Stimulated activated CD4-positive, alpha-beta T cell treated with anti-CD3 and anti-CD28 coated beads, Interleukin-15, amount 100 ng/mL, for 24 hours (primary cell): ENCODE data around the gene AHNAK2.

Experiments
- DNase-seq: peaks from one replicate; pipeline ENCODE4 v3.0.0-alpha.2; 2020

Gene AHNAK2

DNA sequence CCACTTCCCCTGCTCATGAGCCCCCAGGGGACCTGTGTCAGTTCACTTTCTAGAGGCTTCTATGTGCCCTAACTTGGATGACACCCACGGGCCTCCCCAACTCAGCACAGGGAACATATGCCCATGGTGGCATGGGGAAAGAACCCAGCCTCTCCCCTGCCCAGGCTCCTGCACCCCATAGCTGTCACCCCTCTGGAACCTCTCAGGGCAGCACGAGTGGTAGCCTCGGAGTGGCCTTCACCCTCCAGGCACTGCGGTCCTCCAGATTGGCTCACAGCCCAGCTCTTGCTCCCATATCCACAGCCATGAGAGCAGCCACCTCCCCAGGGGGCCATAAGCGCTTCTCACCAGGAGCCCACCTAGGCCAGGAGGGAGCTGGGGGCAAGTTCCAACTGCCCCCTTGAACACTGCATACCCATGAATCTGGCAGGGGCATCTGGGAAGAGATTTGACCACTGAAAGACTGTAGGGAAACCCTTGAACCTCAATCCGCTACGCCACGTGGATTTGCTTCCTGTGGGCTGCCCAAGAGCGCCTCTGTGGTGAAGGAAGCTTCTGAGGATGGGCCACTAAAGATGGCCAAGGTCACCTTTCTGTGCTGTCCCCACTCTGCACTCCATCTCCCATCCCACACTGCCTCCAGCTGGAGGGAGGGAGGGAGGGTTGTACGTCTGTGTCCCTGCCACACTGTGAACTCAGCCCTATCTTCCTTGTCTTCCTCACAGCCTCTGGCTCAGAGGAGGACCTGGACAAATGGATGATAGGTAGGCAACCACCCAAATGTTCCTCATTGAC, 41.6 kb downstream of the AHNAK2 start:
- no peak for DNase-seq

DNA sequence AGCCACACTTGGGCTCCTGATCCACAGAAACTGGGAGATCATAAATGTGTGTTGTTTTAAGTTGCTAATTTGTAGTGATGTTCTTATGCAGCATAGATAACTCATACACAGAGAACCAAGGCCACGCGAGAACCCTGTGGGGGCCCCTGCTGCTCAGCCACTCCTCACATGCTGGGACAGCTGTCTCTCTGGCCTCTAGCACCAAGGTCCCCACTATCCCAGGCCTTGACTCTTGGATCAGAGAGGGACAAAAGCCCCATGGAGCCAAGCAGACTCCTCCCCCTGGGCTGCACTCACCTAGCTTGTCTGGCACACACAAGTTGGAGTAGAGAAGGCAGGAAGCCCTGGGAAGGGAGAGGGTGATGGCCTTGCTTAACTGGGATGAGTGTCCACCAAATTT, 42.2 kb downstream of the AHNAK2 start:
- no peak for DNase-seq

DNA sequence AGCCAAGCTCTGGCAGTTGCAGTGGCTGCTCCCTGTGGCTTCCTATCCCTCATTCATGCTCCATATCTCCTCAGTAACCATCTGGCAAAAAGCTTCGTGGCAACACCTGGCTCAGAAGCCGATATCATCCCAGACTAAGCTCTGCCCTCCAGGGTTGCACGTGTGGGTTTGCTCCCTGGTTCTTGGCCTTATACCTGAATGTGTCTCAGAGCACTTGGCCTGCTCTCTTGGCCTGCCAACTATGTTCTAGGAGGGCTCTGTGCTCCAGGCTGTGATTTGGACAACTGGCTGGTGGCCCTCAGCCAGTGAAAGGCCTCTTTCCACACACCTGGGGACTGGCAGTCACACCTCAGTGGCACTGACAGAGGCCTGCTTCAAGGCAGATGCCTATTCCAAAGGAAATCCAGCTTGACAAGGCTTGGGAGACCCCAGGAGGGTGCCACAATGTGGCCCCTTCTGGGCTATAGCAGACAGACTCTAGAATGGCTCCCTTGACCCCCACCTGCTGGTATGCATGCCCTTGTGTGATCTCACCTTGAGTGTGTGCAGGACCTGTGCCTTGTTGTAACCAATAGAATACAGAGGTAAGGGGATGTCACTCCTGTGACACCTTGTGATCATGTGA, 43.0 kb downstream of the AHNAK2 start:
- no peak for DNase-seq

DNA sequence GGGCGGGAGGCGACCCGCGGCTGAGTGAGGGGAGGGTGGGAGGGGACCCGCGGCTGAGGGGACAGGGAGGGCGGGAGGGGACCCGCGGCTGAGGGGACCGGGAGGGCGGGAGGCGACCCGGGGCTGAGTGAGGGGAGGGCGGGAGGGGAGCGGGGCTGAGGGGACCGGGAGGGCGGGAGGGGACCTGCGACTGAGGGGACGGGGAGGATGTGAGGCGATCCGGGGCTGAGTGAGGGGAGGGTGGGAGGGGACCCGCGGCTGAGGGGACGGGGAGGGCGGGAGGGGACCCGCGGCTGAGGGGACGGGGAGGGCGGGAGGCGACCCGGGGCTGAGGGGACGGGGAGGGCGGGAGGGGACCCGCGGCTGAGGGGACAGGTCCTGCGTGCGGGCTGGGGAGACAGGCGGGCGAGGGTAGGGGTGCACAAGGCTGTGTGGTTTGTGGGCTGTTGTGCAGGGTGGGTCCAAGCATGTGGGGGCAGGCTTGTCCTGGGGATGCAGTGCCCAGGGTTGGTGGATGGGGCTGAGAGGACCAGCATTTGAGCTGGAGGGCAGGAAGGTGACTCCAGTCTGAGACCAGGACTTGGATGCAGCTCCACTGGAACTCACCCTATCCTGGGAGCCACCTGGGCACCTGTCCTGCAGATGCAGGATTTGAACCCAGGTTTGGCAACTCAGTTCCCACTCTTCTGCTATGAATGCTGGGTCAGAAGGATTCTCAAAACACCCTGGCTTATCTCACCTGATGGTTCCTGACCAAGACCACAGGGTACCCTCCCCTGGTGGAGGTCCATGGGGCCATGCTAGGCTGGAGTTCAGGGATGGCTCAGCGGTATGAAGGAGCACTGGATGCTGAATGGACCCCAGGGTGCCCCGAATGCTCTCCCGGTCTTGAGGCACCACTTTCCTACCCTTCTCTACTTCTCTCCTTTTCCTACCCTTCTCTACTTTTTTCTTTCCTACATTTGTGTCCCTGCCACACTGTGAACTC, 44.1 kb downstream of the AHNAK2 start:
- DNase-seq = no peak

GRCh38 chr14:104932676-104933631, 45.2 kb downstream of the AHNAK2 start:
- DNase-seq = peak; percentile 93

DNA sequence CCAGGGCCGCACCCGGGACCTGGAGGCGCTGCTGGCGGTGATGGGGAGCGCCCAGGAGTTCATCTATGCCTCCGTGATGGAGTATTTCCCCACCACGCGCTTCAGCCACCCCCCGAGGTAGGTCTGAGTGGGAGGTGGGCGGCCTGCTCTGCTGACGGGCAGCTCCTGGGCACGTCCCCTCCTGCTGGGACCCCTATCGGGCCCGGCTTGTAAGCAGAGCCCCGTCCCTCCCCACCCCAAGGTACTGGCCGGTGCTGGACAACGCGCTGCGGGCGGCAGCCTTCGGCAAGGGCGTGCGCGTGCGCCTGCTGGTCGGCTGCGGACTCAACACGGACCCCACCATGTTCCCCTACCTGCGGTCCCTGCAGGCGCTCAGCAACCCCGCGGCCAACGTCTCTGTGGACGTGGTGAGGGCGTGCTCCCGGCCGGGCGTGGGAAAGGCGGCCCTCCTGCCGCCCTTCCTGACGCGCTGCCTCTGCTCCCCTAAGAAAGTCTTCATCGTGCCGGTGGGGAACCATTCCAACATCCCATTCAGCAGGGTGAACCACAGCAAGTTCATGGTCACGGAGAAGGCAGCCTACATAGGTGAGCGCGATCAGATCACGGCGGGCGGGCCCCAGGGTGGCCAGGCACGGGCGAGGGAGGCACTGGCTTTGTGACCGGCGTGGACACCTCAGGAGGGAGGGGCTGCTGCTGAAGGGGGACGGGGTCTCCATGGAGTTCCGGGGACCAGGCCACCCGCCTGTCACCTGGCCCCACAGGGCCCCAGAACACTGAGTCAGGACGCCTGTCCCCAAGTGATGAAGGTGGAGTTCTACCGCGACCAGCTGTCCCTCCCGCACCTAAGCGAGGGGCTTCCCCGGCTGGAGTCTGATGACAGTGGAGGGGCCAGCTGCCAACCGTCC, 46.2 kb downstream of the AHNAK2 start:
- DNase-seq = no peak

DNA sequence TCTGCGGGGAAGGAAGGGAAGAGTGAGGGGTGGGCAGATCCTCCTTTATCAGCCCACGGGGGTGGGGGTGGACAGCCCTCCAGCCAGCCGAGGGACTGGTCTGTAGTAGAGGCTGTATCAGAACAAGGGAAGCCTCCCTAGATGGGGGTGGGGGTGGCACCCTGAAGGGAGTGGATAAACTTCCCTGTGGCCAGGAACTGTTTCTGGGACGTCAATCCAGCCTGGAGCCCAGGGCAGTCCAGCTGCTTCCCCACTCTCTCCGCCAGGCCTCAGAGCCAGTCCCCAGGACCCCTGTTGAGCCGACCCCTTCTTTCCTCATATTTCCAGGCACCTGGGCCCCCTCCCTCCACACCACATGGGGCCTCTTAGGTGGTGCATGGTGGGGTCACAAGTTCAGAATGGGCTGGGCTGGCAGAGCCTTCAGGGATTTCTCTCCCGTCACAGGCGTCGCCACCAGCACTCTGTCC, 46.8 kb downstream of the AHNAK2 start:
- no peak for DNase-seq

DNA sequence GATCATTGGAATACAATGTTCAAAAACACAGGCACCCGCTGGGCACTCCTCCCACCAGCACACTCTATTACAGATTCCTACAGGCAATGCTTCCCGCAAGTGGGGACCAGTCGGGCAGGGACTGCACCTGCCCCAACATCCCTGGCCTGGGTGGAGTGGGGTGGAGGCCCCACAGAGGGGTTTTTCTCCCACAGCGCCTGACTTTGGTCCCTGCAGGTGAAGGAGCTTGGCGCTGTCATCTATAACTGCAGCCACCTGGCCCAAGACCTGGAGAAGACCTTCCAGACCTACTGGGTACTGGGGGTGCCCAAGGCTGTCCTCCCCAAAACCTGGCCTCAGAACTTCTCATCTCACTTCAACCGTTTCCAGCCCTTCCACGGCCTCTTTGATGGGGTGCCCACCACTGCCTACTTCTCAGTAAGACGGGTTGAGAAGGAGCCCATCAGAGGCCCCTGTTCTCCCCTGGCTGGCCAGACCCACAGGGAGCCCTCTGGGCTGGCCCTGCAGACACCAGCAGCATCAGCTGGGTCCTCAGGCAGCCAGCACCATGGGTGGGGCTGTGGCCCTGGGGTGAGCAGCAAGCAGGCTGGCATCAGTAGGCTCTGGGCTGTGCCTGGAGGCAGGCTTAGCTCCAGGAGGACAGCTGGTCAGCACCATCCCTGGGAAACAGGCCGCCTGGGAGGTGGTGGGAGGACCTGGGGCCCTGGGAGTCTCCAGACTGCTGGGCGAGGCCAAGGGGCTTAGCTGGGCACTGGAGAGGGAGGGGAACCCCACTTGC, 47.5 kb downstream of the AHNAK2 start:
- no peak for DNase-seq

DNA sequence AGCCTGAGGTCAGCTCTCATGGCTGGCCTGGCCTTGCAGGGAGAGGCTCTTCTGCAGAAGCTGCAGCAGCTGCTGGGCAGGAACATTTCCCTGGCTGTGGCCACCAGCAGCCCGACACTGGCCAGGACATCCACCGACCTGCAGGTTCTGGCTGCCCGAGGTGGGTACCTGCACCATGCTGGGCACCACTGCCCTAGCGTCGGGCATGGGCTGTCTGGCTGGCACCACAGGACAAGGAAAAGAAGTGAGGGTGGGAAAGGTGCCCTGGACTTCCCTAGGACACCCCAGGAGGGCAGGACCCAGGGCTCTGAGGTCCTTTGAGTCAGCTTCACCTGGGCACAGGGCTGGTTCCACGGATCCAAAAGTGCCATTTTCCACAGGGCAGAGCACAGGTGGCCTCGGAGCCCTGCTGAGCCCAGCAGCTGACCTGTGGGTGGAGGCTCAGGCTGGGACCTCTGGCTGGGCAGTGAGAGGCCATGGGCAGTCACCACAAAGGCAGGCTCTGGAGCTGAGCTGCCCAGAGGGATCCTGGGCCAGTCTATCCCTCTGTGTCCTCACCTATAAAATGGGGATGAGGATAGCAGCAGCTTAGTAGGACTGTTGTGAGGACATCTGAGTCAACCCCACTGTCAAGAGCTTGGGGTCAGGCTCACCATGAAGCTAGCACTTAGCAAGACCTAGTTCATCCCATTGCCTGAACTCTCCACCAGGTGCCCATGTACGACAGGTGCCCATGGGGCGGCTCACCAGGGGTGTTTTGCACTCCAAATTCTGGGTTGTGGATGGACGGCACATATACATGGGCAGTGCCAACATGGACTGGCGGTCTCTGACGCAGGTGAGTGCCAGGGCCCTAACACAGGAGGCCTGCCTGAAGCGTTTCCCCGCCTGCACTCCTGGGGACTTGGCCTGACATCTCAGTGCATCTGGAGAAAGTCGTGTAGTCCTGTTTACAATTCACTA, 48.6 kb downstream of the AHNAK2 start:
- no peak for DNase-seq

DNA sequence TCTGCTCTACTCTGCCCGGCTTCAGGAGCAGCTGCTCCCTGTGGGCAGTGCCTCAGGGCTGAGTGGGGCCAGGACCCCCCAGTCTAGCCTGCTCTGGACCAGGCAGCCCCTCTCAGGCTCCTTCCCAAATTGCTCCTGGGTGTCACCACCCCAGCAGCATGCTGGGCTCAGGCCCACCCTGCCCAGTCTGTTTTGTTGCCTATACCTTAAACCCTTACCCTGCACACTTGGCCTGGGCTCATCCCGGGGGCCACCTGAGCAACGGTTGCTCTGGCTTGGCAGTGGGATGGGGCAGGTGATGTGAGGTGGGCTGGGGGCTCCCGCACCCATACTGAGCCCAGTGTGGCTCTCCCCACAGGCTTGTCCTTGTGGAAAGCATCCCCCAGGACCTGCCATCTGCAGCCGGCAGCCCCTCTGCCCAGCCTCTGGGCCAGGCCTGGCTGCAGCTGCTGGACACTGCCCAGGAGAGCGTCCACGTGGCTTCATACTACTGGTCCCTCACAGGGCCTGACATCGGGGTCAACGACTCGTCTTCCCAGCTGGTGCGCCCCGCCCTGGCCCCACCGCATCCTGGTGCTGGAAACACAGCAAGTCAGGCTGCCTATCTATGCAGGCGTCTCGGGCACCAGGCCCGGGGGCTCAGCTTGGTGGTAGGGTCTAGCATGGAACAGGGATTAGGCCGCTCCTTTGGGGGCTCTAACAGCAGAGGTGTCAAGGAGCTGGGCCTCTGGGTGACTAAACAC, 49.6 kb downstream of the AHNAK2 start:
- DNase-seq = no peak

DNA sequence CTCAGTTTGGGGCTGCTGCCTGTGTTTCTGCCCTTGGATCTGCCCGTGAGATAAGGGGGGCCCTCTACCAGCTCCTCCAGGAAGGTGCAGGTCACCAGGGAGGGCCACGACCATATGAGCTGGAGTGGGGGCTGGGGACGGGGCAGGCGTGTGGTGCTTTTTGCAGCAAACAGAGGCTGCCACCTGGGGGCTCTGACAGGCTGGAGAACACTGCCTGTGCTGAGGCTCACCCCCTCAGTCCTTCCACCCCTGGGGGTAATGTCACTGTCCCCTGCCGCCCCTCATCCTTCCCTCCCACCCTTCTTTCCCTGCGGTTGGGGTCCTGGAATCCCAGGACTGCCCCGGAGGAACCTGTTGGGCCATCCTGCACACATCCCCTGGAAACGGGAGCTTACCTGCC, 50.3 kb downstream of the AHNAK2 start:
- no peak for DNase-seq

DNA sequence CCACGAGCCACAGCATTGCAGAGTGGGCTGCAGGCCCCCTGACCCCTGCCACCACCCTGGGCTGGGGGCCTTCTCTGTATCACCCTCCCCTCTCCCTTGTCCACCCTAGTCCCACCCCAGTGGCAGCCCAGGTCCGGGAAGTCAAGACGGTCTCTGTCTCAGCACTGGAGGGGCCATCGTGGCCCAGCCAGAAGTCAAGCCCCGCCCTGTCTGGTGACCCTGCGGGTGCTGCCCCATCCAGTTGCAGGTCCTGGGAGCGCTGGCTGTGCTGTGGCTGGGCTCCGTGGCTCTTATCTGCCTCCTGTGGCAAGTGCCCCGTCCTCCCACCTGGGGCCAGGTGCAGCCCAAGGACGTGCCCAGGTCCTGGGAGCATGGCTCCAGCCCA, 50.8 kb downstream of the AHNAK2 start:
- no peak for DNase-seq

- peak; percentile 32 for DNase-seq
Measured at GRCh38 chr14:104926619-104927431, 51.3 kb downstream of the AHNAK2 start.

GRCh38 chr14:104925855-104926609, 52.1 kb downstream of the AHNAK2 start:
- no peak for DNase-seq

DNA sequence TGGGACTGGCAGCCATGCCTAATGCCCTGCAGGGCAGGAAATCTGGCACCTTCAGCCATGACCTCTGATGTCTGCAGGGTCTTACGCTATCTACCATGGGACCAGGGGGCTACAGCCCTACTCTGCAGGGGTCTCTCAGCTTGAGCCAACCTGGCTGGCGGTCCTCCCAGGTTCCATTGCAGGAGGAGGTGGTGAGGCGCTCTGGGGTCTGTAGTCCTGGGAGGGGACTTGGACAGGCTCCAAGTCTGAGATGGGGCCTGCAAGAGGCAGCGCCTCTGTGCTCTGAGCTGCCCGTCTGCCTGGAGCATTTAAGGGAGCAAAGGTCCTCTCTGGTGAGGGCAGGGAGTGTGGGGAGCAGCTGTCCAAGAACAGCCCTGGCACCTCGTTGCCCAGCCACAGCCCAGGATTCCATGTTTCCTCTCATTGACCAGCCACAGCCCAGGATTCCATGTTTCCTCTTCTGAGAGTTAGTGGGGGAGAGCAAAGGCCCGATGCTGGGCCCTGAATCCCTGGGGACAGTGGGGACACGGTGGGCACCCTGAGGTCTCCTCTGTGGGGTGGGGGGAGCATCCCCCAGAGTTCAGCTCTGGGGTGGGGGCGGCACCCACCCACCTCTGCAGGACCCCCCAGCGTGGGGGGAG, 52.8 kb downstream of the AHNAK2 start:
- DNase-seq = no peak
